ENCODE results near the gene PLA2G15. TPM values are rescaled to one million over a fixed set of nuclear protein-coding genes. Genes with fewer than 3 reads are reported as not detected.

PLA2G15 gene
- total and polyA plus RNA-seq, 2 of the 13 experiments (the other 11 are each of a cell fraction or from before 2014, with no cell fraction given) = 14.4 to 23.7 TPM

DNA sequence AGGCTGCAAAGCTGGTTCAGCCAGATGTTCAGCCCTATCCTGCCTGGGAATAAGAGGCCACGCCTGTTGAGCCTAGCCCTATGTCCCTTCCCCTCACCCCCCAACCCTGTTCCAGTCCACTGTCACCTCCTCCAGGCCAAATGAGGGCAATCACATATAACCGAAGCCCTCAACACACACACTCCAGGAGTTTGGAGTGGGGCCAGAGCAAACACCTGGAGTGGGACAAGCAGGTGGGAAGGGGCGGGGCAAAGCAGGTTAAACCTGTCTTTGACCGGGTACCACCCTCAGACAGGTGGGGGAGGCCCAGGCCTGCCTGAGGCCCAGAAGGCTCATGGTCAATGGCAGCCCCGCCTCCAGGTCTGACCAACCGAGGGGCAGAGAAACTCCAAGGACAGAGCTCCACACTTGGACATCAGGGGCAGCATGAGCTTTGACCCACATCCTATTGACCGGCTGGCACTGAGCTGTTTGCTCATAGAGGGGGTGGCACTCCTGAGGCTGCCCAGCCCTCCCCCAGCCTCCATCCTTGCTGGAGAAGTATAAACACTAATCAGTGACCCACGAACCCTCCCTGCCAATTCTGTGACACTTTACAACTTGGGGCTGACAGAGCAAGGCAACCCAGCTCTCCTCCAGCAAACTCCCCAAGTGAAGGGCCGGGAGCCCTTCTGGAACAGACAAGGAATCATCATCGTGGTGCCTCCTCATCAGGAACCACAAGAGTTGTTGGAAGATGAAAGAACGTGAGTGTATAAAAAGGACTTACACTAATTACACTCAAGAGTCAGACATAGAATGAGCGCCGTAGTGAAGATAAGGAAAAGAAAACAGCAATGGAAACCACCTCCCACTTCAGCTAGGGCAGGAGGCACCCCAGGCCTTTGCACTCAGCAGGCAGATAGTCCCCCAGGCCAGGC is 10.7 kb upstream of the PLA2G15 start (continued):
- TF ChIP-seq, protein P1, sequence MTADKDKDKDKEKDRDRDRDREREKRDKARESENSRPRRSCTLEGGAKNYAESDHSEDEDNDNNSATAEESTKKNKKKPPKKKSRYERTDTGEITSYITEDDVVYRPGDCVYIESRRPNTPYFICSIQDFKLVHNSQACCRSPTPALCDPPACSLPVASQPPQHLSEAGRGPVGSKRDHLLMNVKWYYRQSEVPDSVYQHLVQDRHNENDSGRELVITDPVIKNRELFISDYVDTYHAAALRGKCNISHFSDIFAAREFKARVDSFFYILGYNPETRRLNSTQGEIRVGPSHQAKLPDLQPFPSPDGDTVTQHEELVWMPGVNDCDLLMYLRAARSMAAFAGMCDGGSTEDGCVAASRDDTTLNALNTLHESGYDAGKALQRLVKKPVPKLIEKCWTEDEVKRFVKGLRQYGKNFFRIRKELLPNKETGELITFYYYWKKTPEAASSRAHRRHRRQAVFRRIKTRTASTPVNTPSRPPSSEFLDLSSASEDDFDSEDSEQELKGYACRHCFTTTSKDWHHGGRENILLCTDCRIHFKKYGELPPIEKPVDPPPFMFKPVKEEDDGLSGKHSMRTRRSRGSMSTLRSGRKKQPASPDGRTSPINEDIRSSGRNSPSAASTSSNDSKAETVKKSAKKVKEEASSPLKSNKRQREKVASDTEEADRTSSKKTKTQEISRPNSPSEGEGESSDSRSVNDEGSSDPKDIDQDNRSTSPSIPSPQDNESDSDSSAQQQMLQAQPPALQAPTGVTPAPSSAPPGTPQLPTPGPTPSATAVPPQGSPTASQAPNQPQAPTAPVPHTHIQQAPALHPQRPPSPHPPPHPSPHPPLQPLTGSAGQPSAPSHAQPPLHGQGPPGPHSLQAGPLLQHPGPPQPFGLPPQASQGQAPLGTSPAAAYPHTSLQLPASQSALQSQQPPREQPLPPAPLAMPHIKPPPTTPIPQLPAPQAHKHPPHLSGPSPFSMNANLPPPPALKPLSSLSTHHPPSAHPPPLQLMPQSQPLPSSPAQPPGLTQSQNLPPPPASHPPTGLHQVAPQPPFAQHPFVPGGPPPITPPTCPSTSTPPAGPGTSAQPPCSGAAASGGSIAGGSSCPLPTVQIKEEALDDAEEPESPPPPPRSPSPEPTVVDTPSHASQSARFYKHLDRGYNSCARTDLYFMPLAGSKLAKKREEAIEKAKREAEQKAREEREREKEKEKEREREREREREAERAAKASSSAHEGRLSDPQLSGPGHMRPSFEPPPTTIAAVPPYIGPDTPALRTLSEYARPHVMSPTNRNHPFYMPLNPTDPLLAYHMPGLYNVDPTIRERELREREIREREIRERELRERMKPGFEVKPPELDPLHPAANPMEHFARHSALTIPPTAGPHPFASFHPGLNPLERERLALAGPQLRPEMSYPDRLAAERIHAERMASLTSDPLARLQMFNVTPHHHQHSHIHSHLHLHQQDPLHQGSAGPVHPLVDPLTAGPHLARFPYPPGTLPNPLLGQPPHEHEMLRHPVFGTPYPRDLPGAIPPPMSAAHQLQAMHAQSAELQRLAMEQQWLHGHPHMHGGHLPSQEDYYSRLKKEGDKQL (CRISPR knock-in tag; IDR thresholded peaks at IDR 0.05; ENCODE audit: low read depth) = peak; percentile 63
- TF ChIP-seq KLF9 (CRISPR knock-in tag; IDR thresholded peaks at IDR 0.05; ENCODE audit: low read depth) (no peak), YEATS4 (CRISPR knock-in tag; IDR thresholded peaks at IDR 0.05; ENCODE audit: borderline replicate concordance) (no peak; the same call in 1 of the 2 replicates), NR2F6 (IDR thresholded peaks at IDR 0.05) (peak; percentile 47; the same call in 1 of the 2 replicates), NR2F6 (CRISPR knock-in tag; IDR thresholded peaks at IDR 0.05) (peak; percentile 77), ZNF577 (CRISPR knock-in tag; IDR thresholded peaks at IDR 0.05; ENCODE audit: borderline replicate concordance, low read depth) (no peak), MED13 (CRISPR knock-in tag; IDR thresholded peaks at IDR 0.05) (0 out of 2 replicates have a peak, but pooled peaks have one; percentile 54), ZFP1 (CRISPR knock-in tag; IDR thresholded peaks at IDR 0.05) (0 out of 2 replicates have a peak, but pooled peaks have one; percentile 46), ZNF570 (CRISPR knock-in tag; IDR thresholded peaks at IDR 0.05; ENCODE audit: borderline replicate concordance) (no peak), ZNF83 (CRISPR knock-in tag; IDR thresholded peaks at IDR 0.05; ENCODE audit: borderline replicate concordance) (no peak), RBAK (CRISPR knock-in tag; IDR thresholded peaks at IDR 0.05) (no peak; the same call in 1 of the 2 replicates), FOSL1 (CRISPR knock-in tag; IDR thresholded peaks at IDR 0.05; ENCODE audit: borderline replicate concordance) (no peak), MTF1 (CRISPR knock-in tag; IDR thresholded peaks at IDR 0.05) (no peak), THAP11 (CRISPR knock-in tag; IDR thresholded peaks at IDR 0.05) (peak; percentile 71), ZNF678 (CRISPR knock-in tag; IDR thresholded peaks at IDR 0.05) (no peak; the same call in 1 of the 2 replicates), ZMYM3 (CRISPR knock-in tag; IDR thresholded peaks at IDR 0.05) (no peak)
- TF ChIP-seq, protein P2, sequence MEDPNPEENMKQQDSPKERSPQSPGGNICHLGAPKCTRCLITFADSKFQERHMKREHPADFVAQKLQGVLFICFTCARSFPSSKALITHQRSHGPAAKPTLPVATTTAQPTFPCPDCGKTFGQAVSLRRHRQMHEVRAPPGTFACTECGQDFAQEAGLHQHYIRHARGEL (CRISPR knock-in tag; IDR thresholded peaks at IDR 0.05) = 0 out of 2 replicates have a peak, but pooled peaks have one; percentile 21
- TF ChIP-seq, protein P3, sequence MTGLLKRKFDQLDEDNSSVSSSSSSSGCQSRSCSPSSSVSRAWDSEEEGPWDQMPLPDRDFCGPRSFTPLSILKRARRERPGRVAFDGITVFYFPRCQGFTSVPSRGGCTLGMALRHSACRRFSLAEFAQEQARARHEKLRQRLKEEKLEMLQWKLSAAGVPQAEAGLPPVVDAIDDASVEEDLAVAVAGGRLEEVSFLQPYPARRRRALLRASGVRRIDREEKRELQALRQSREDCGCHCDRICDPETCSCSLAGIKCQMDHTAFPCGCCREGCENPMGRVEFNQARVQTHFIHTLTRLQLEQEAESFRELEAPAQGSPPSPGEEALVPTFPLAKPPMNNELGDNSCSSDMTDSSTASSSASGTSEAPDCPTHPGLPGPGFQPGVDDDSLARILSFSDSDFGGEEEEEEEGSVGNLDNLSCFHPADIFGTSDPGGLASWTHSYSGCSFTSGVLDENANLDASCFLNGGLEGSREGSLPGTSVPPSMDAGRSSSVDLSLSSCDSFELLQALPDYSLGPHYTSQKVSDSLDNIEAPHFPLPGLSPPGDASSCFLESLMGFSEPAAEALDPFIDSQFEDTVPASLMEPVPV (CRISPR knock-in tag; IDR thresholded peaks at IDR 0.05) = no peak
- TF ChIP-seq, protein P4, sequence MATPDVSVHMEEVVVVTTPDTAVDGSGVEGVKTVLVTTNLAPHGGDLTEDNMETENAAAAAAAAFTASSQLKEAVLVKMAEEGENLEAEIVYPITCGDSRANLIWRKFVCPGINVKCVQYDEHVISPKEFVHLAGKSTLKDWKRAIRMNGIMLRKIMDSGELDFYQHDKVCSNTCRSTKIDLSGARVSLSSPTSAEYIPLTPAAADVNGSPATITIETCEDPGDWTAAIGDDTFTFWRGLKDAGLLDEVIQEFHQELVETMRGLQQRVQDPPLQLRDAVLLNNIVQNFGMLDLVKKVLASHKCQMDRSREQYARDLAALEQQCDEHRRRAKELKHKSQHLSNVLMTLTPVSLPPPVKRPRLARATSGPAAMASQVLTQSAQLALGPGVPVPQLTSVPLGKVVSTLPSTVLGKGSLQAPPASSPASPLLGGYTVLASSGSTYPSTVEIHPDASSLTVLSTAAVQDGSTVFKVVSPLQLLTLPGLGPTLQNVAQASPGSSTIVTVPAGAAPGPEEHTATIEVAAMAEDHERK (CRISPR knock-in tag; IDR thresholded peaks at IDR 0.05; ENCODE audit: low read depth) = no peak
- TF ChIP-seq, protein P5, sequence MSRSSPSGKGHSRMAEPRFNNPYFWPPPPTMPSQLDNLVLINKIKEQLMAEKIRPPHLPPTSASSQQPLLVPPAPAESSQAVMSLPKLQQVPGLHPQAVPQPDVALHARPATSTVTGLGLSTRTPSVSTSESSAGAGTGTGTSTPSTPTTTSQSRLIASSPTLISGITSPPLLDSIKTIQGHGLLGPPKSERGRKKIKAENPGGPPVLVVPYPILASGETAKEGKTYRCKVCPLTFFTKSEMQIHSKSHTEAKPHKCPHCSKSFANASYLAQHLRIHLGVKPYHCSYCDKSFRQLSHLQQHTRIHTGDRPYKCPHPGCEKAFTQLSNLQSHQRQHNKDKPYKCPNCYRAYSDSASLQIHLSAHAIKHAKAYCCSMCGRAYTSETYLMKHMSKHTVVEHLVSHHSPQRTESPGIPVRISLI (CRISPR knock-in tag; IDR thresholded peaks at IDR 0.05; ENCODE audit: borderline replicate concordance) = no peak

All from HepG2 (cell line).